HG03135 (cell line): ENCODE measurements around the gene LYRM1.
"Not testable (repeated sequence)": the region's sequence is repeated elsewhere in the genome, so short reads cannot be mapped to it uniquely, and the experiment has no call there.

ENCODE experiments used
- ATAC-seq: cut with Tn5 transposase; IDR thresholded peaks from one replicate; pipeline ENCODE4 v1.9.1; 2021; ENCODE audit warnings: mild to moderate bottlenecking, moderate library complexity; ENCODE audit not compliant: unreplicated experiment

The LYRM1 gene

DNA sequence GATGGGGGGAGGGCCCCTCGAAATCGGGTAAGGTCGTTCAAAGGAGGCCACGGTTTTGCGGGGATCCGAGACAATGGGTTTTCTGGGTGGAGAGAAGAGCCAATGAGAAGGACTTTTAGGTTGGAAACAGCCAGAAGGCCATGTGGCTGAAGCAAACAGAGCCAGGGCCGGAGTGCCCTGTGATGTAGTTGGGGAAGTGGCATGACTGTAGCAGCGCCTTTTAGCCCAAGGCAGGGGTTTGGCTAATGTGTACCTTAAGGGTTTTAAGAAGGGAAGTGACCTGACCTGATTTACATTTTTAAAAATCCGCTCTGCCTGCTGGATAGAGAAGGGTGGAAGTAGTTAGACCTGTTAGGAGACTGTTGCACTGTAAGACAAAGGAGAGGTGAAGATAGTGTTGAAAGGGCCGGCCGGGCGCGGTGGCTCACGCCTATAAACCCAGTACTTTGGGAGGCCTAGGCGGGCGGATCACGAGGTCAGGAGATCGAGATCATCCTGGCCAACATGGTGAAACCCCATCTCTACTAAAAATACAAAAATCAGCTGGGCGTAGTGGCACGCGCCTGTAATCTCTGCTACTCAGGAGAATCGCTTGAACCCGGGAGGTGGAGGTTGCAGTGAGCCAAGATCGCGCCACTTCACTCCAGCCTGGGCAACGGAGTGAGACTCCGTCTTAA, 1.0 kb downstream of the LYRM1 start:
- ATAC-seq = no peak

DNA sequence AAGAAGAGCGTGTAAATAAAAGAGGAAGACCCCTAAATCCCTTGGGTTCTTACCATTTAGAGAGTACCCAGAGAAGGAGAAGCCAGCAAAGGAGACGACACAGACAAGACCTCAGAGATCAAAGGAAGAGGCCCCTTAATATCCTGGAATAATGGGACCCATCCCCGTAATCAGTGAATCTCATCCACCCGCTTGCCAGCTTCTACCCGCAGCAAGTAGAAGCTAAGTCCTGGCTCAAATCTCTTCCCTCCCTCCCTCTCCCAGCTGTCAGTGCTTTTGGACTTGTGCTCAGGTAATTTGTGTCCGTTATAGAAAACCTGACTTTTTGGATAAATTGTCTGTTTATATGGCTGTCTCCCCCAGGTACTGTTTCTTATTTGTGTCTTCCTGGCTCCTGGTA, 1.9 kb downstream of the LYRM1 start:
- ATAC-seq = no peak

DNA sequence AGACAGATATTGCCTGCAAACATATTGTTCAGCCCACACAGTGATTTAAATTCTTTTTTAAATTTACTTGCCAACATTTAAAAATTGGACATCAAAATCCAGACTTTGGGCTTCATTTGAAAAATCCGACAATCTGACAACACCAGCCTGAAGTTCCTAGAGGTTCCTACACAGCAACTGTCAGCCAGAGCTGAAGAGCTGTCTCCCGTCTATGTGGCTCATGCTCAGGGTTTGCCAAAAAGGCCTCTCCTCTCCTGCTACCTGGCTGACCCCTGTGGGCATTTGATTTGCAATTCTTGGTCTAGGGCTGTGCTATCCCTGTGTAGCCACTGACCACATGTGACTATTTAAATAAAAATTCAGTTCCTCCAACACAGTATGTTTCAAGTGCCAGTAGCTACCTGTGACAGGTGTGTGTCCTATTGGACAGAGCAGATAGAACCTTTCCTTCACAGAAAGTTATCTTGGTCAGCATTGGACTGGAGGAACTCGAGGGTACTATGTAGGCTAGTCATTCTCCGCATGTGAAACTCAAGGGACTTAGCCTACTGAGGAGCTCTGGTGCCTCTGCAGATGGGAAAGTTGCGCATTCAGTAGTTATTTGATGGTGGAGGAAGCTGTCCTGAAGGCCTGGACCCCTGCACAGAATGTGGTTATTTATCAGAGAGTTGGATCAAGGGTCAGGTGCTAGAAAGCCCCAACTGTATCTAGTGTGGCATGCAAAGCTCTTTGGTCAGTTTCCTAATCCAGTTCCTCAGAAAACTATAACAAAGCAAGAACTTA, 2.7 kb downstream of the LYRM1 start:
- no peak for ATAC-seq

DNA sequence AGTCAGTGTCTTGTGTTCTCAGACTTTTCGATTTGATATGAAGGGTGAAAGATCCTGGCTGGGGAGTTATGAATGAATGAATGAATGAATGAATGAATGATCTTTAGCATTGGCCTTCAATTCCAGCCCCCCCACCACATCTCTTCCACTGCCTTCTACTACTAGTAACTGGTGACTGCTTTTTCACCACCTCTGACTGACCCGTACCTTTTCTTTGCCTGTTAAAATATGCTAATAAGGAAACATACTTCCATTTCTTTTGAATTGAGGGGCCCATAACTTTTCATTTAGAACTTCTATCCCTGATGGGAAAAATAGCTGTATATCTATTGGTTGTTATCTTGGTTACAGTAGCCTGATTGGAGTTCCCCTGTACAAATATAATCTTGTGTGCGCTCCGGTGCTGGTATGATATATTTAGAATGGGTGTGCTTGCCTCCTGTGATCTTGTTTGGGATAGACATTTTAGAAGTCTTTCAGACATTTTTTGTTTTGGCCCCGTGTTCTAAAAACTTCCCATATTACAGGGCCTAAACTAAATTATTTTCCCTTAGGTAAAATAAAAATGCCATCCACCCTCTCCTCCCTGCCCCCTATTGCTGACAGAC, 3.4 kb downstream of the LYRM1 start:
- no peak for ATAC-seq

DNA sequence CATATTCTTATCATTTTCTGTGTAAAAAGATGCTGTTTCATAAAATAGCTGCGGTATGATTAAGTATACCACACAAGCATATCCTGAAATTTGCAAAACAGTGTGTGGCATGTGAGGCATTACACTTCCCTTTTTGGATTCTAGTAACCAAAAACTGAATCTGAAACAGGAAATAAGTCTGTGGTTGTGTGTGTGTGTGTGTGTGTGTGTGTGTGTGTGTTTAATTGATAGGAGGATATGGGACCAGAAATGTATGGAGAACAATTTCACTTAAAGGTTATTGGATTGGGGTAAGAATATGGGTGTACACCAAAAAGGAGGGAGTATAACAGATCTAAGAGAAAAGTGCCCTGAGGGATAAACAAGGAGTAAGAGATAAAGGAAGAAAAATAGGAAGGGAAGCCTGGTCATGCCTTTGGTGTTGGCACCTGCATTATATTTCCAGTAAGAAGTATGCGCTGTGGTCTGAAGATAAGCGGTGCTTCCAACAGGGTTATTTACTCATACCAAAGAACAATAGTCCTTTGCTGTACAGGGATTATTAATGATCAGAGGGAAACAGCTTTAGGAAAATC, 4.0 kb downstream of the LYRM1 start:
- no peak for ATAC-seq

DNA sequence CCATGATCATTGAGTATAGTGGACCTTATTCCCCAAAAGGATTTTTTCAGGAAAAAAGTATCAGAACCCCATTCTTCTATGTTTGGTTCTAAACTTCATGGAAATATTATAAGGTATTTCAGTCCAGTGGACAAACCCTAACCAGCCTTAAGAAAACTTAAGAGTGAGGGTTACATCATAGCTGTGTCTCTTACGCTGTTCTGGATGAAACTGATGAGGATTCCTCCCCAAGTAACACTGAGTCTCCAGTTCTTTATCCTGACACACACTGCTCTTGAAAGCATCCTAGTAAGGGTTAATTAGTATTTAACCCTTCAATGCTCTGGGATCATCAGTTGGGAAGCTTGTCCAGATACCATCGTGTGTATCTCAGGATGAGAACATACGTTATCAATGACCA, 5.0 kb downstream of the LYRM1 start:
- ATAC-seq = no peak

DNA sequence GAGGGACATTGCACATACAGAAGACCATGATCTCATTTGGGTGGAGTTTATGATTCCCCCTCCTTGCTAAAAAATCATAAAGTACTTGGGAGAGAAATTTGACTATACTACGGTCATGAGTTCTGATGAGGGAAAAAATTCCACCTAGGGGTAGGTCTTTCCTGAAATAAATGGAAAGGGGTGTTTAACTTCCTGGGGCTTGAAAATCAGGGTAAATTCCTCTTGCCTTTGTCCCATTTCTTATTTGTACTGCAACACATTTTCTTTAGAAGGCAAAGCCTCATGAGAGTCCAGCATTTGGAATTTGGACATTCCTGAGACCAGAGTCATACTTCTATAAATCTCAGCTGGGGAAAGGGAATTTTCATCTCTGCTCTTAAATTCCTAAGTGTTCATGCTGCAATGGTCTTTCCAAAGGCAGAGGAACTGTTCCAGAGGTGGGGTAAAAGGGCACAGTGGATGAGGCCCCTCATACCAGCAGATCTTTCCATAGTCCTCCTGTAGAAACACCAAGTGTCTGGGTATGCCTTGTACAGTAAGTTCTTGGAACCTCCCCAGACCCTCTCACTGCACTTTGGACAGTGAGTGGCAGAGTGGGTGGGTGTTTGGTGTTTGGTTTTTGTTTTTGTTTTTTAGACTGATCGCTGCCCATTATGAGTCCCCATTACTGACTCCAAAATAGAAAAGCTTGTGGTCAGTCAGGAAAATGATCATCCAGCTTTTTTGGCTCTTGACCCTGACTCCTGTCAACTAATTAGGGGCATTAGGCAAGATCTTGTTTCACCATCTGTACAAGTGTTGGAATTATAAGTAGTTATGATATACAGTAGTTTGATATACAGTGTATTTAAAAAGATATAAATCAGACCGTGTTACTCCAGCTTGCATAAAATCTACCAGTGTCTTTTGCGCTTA, 6.0 kb downstream of the LYRM1 start:
- no peak for ATAC-seq

DNA sequence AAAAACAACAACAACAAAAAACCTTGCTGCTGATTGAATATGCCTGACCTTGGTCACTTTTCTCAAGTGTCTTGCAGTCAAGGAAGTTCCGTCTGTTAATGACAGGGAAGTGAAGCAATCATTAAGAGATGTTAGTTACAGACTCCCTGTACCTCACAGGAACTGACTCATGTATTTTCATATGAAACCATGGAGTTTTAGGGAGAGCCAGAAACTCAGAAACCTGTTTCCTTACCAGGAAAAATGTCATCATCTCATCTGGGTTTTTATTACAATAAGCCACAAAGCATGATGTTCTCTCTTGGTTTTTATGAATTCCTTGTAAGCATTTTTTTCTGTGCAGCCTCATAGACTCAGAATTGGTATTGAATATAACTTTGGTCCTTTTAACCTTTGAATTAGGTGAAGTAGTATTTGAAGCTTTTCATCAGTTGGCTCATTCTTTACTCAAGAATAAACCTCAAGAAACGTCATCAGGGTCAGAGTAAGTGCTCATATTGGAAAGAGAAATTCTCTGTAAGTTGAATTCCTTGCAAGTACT, 10.3 kb downstream of the LYRM1 start:
- no peak for ATAC-seq

DNA sequence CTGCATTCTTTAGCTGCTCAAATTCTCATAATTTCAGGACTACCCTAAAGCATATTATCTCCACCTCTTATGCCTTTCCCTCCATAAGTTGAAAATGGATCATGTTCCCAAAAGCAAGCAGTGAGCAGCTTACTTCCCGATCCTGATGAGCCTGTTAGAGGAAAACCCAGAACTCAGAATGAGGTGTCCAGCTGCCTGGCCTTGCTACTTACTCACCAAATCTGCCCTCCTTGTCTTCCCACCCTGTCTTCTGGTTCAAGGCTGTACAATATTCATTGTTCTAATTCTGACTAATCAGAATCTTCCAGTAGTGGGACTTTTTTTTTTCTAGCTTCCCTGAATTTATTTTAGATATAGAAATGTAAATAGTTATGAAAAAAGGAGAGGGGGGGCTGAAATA, 10.8 kb downstream of the LYRM1 start:
- no peak for ATAC-seq

DNA sequence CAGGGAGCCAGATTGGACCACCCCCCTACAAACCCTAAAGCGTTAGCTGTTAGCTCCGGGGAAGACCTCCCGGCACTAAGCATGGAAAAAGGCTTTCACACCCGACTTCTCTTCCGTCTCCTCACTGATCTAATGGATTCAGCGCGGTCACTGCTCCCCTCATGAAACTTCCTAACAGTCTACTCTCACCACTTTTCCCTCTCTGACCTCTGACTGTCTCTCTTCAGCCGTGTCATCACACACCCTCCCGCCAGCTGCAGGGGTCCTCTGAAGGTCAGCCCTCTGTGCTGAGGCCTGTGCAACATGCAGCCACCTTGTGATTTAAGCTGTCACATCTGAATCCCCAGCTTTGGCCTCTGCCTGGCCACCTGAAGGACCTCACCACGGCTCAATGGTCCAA, 15.7 kb downstream of the LYRM1 start:
- no peak for ATAC-seq

DNA sequence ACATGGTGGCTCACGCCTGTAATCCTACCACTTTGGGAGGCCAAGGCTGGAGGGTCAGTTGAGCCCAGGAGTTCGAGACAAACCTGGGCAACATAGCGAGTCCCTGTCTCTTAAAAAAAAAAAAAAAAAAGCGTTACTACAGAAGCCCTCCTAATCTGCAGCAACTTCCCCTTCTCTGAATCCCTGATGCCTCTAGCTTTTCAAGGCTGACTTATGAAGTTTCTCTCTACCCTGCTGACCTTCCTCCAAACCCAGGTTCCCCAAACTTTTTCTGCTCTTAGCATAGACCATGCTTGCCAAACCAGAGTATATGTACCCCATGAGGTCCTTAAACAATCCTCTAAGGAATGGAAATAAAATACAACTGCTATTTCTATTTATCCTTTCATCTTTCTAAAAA, 16.4 kb downstream of the LYRM1 start:
- ATAC-seq = no peak

DNA sequence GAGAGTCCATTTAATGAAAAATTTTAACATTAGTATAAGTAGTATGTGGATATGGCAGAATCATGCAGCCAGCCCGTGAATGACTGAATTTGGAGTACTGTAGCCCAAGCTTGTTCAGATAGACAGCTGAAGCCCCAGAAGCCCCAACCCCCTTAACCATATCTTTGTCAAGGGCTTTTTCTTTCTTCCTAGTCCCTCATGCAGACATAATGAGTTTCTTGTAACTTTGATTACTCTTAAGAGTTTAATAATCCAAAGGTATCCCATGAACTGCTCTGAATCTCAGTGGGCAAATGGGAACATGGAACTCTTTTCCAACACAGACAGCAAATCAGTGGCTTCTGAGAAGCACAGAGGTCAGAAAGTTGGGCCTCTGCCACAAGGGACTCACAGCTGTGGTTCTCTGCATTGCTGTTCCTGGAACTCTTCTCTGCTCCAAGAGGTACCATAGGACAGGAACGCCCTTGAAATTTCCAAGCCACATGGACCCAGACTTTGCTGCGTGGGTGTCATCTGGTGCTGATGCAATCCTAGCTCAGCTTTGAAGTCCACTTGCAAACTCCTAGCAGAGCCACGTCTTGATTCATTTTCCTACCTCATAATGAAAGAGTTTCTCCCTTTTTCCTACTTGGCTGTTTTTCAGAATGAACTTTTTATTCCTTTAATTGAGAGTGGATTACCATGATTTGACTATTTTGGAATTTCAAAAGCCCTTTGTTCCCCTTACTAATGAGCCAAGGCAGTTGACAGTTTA, 18.1 kb downstream of the LYRM1 start:
- ATAC-seq = no peak

DNA sequence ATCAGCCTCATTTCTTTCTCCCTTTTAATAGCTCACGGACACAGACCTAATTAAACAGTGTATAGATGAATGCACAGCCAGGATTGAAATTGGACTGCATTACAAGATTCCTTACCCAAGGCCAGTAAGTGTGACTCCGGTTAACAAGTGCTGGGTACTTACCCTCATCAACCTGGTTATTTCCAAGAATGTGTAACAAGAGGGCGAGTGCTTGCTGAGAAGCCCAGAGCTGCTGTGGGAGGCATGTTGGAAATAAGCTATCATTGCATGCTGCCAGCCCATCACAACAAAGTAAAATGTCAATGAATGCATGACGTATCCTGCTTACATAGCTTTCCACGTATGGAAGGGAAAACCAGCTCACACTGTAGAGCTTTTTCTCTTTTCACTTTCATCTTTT, 19.5 kb downstream of the LYRM1 start:
- no peak for ATAC-seq

DNA sequence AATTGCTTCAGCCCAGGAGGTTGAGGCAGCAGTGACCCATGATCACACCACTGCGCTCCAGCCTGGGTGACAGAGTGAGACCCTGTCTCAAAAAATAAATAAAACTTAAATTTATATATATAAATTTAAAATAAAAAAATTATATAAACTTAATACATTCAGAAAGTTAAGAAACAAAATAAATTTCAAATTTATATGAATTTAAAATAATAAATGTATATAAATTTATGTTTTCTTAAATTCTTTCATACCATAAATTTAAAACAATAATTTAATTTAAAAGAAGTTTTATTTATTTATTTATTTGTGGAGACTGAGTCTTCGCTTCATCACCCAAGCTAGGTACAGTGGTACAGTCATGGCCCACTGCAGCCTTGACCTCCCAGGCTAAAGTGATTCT, 20.2 kb downstream of the LYRM1 start:
- ATAC-seq = no peak

DNA sequence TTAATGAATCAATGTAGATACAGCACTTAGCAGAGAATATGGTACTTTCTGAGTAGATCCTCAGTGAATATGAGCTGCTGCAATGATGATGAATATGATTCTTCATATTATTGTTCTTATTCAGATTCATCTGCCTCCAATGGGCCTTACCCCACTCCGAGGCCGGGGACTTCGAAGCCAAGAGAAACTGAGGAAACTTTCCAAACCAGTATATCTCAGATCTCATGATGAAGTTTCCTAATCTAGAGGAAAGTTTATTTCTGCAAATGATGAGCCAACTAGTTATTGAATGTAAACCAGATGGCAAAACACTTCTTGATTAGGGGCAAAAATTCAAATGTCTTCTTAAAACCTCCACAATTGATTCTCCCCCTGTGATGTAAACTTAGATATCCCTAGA, 23.3 kb downstream of the LYRM1 start:
- no peak for ATAC-seq

DNA sequence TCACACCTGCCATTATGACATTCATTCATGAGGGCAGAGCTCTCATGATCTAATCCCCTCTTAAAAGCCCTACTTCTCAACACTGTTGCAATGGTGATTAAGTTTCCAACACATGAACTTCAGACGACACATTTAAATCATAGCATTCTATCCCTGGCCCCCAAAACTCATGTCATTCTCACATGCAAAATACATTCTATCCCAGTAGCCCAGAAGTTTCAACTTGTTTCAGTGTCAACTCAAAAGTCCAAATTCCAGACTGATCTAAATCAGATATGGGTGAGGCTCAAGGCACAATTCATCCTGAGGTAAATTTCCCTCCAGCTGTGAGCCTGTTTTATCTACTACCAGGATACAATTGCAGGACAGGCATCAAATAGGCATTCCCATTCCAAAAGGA, 25.2 kb downstream of the LYRM1 start:
- no peak for ATAC-seq

DNA sequence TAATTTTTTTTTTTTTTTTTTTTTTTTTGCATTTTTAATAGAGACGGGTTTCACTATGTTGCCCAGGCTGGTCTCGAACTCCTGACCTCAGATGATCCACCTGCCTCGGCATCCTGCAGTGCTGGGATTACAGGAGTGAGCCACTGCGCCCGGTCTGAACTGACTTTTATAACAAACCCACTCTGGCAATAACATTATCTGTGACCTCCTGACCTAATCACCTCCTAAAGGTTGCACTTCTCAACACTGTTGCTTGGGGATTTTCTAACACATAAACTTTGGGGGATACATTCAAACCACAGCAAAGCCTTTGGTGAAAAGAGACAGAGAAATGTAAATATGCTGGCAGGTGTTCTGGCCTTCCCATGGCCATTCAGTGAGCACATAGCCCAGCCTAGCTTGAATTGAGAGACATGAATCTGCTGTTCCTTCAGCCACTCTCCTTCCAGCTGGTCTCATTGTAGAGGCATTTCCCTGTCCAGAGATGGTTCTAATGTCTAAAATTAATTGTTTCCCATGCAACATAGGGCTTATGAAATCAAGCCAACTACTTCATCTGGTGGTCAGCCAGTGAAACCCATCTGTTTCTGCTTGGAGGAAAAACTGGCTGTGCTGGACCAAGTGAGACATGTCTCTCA, 28.3 kb downstream of the LYRM1 start:
- ATAC-seq = no peak

DNA sequence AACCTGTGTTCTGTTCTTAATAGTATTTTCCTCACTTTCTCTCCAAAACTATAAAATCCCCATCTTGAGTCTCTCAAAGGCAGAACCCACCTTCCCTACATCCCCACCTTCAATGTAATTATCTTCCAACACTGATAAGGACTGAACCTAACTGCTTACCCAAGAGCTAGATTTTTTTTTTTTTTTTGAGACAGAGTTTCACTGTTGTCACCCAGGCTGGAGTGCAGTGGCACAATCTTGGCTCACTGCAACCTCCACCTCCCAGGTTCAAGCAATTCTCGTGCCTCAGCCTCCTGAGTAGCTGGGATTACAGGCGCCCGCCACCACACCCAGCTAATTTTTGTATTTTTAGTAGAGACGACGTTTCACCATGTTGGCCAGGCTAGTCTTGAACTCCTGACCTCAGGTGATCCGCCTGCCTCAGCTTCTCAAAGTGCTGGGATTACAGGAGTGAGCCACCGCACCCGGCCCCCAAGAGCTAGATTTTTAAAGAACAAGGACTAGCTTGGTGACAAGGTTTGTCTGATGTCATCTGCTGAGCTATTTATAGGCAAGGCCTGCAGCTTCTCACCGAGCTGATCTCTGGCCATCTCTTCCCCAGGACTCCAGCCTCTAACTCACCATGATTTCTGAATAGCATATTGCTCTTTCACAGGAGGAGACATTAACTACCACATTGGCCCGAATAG, 29.2 kb downstream of the LYRM1 start:
- ATAC-seq = not testable (repeated sequence)

DNA sequence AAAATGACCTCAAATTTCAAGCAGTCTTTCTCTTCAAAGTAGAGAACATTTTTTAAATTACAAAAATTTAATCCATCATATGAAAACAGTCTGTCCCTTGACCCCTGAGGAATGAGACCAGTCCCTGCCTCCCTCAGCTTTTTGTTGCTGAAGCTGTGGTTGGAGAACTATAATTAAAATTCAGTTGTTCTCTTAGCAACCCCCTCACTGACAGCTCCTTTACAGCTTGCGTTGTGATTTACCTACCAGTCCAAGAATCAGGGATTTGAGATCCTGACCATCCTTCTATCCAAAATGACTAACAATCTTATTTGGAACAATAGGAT, 29.8 kb downstream of the LYRM1 start:
- no peak for ATAC-seq
